ENCODE measurements around the gene CLDN14. TPM values are rescaled to one million over a fixed set of nuclear protein-coding genes. Genes with fewer than 3 reads are reported as not detected.
A peak's percentile ranks its signal among the peaks of the same experiment; 100 is the strongest.
"Not testable (repeated sequence)": the region's sequence is repeated elsewhere in the genome, so short reads cannot be mapped to it uniquely, and the experiment has no call there.

CLDN14 gene
- polyA plus RNA-seq, 4 donors: 0.09 TPM; not detected in 3

DNA sequence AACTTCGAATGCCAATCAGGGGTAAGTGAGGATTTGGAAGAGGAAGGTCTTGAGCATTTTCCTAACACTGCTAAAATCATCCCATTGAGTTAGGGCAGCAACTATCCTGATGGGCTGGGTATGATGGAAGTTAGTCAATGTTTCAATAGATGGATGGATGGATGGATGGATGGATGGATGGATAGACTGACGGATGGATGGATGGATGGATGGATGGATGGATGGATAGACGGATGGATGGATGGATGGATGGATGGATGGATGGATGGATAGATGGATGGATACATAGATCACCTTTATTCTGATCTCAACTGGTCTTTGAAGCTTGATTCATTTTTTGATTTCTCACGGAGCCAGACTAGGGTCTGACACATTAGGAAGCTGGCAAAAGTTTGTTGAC lies 2.3 kb upstream of the CLDN14 start:
- WGBS, 3 donors: 67 to 77% (median 75%) methylated on average over 4 of the region's 4 CpGs
- no peaks in the 10 kb centered on the region for H3K36me3 ChIP-seq (ENCODE audit: control insufficient read depth in 3 of 3, insufficient read depth in 2 of 3, low read depth in 1 of 3, low read length in 3 of 3)
- DNase-seq: no peak
- H3K27ac ChIP-seq (ENCODE audit: low read depth in 1 of 3, low read length in 2 of 3): no peak overlapping the region
- no peaks in the 10 kb centered on the region for H3K27me3 ChIP-seq (ENCODE audit: control insufficient read depth in 3 of 3, insufficient read depth in 3 of 3, low read length in 3 of 3)
- peaks cover 0 to 2% (median 0%) of the 10 kb centered on the region in 3 donors for H3K4me1 ChIP-seq (ENCODE audit: control insufficient read depth in 3 of 3, insufficient read depth in 2 of 3, low read depth in 1 of 3, low read length in 2 of 3)
- H3K9me3 ChIP-seq (ENCODE audit: control insufficient read depth in 2 of 2, insufficient read depth in 1 of 2, low read depth in 1 of 2, low read length in 1 of 2): no peaks in the 10 kb centered on the region
- H3K4me3 ChIP-seq (ENCODE audit: low read depth in 1 of 3, low read length in 3 of 3): no peak overlapping the region
- FAIRE-seq: no peak

DNA sequence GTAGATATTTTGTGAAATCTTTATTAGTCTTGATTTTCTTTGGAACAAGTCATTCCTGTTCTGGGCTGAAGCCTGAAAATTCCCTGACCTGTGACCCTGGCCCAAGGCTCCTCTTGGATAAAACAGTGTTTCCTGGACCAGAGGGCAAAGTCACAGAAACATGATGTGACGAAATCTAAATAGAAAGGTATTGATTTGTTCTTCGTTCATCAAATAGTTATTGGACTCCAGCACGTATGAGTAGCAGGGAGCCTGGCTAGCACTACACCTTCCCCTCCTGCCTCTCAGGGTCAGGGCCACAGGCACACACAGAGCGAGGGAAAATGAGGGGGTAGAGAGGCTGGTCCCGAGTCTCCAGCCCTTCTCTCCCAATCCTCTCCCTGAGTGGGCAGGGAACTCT lies 1.7 kb upstream of the CLDN14 start:
- FAIRE-seq (no peak), DNase-seq (peak in 1 of 2 donors; percentile 27)
- no peaks in the 10 kb centered on the region for H3K9me3 ChIP-seq (ENCODE audit: control insufficient read depth in 2 of 2, insufficient read depth in 1 of 2, low read depth in 1 of 2, low read length in 1 of 2)
- H3K27me3 ChIP-seq (ENCODE audit: control insufficient read depth in 3 of 3, insufficient read depth in 3 of 3, low read length in 3 of 3): no peaks in the 10 kb centered on the region
- H3K4me3 ChIP-seq (ENCODE audit: low read depth in 1 of 3, low read length in 3 of 3): no peak overlapping the region
- no peak overlapping the region for H3K27ac ChIP-seq (ENCODE audit: low read depth in 1 of 3, low read length in 2 of 3)
- H3K4me1 ChIP-seq (ENCODE audit: control insufficient read depth in 3 of 3, insufficient read depth in 2 of 3, low read depth in 1 of 3, low read length in 2 of 3): peaks cover 0 to 2% (median 0%) of the 10 kb centered on the region in 3 donors
- H3K36me3 ChIP-seq (ENCODE audit: control insufficient read depth in 3 of 3, insufficient read depth in 2 of 3, low read depth in 1 of 3, low read length in 3 of 3): no peaks in the 10 kb centered on the region
- 19 to 61% (median 39%) methylated on average over 5 of the region's 5 CpGs for WGBS, 3 donors

DNA sequence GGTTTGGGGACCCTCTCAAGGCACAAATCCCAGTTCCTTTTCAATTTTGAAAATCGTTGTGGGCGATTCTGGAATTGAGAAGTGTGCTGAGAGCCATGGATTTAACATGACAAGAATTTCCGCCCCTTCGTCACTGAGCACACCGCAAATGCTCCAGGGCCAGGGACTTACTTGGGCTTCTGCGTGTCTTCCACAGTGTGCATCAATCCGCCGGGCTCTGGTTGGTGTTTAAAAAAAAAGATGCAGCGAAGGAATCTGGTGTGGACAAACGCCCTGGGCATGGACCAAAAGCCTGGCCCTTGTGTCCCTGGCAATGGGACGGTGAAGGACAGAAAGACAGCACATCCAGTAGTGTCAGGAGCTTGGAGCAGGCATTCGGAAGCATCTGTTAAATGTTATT lies 696 bp upstream of the CLDN14 start:
- 92 to 93% (median 92%) methylated on average over 12 of the region's 12 CpGs for WGBS, 3 donors
- no peak for DNase-seq
- H3K27ac ChIP-seq (ENCODE audit: low read depth in 1 of 3, low read length in 2 of 3): no peak overlapping the region
- no peaks in the 10 kb centered on the region for H3K27me3 ChIP-seq (ENCODE audit: control insufficient read depth in 3 of 3, insufficient read depth in 3 of 3, low read length in 3 of 3)
- no peaks in the 10 kb centered on the region for H3K36me3 ChIP-seq (ENCODE audit: control insufficient read depth in 3 of 3, insufficient read depth in 2 of 3, low read depth in 1 of 3, low read length in 3 of 3)
- no peaks in the 10 kb centered on the region for H3K9me3 ChIP-seq (ENCODE audit: control insufficient read depth in 2 of 2, insufficient read depth in 1 of 2, low read depth in 1 of 2, low read length in 1 of 2)
- H3K4me3 ChIP-seq (ENCODE audit: low read depth in 1 of 3, low read length in 3 of 3): no peak overlapping the region
- no peak for FAIRE-seq
- peaks cover 0 to 2% (median 0%) of the 10 kb centered on the region in 3 donors for H3K4me1 ChIP-seq (ENCODE audit: control insufficient read depth in 3 of 3, insufficient read depth in 2 of 3, low read depth in 1 of 3, low read length in 2 of 3)

DNA sequence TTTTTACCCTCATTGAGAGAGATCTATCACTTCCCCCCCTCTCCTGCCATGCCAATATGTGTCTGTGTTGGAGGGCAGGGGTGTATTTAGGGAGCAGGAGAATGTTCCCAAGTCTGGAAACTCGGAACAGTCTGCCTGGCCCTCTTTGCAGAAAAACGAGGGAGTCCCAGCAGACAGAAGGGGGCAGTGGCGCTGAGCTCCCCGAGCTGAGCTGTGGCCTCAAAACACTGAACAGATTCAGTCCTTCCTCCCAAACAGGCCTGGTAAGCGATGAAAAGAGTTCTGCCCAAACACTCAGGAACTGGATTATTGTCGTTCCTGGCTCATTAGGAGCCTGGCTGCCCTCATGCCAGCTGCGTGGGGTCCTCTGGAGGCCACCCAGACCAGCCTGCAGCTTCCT lies 981 bp downstream of the CLDN14 start:
- Histone ChIP-seq H3K4me3 (ENCODE audit: low read depth in 1 of 3, low read length in 3 of 3) (no peak overlapping the region), H3K27ac (ENCODE audit: low read depth in 1 of 3, low read length in 2 of 3) (no peak overlapping the region), H3K9me3 (ENCODE audit: control insufficient read depth in 2 of 2, insufficient read depth in 1 of 2, low read depth in 1 of 2, low read length in 1 of 2) (no peaks in the 10 kb centered on the region), H3K36me3 (ENCODE audit: control insufficient read depth in 3 of 3, insufficient read depth in 2 of 3, low read depth in 1 of 3, low read length in 3 of 3) (no peaks in the 10 kb centered on the region), H3K27me3 (ENCODE audit: control insufficient read depth in 3 of 3, insufficient read depth in 3 of 3, low read length in 3 of 3) (no peaks in the 10 kb centered on the region), H3K4me1 (ENCODE audit: control insufficient read depth in 3 of 3, insufficient read depth in 2 of 3, low read depth in 1 of 3, low read length in 2 of 3) (peaks cover 0 to 2% (median 0%) of the 10 kb centered on the region in 3 donors)
- no peak for DNase-seq
- WGBS, 3 donors: 67 to 81% (median 75%) methylated on average over 7 of the region's 7 CpGs
- FAIRE-seq: no peak

DNA sequence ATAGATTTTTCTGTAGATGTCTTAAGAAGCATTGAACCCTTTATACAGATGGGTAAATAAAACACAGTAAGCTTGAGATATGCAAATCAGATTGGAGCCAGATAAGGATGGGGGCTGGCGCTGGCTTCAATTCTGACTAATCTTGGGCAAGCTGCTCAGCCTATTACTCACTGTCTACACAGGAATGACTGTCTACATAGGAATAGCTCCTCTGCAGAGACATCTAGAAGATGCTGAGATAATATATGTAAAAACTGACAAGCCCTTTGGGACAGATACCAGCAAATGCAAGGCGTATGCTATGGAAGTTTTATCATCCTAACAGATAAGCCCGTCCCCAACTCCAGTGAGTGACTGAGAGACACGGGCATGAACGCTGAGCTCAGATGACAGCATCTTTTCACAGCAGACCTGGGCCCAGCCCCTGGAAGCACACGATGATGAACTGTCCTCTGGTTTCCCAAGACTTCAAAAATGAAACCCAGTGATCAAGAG lies 1.7 kb downstream of the CLDN14 start:
- Histone ChIP-seq H3K36me3 (ENCODE audit: control insufficient read depth in 3 of 3, insufficient read depth in 2 of 3, low read depth in 1 of 3, low read length in 3 of 3) (no peaks in the 10 kb centered on the region), H3K9me3 (ENCODE audit: control insufficient read depth in 2 of 2, insufficient read depth in 1 of 2, low read depth in 1 of 2, low read length in 1 of 2) (no peaks in the 10 kb centered on the region), H3K4me1 (ENCODE audit: control insufficient read depth in 3 of 3, insufficient read depth in 2 of 3, low read depth in 1 of 3, low read length in 2 of 3) (peaks cover 0 to 2% (median 0%) of the 10 kb centered on the region in 3 donors), H3K4me3 (ENCODE audit: low read depth in 1 of 3, low read length in 3 of 3) (no peak overlapping the region), H3K27ac (ENCODE audit: low read depth in 1 of 3, low read length in 2 of 3) (no peak overlapping the region), H3K27me3 (ENCODE audit: control insufficient read depth in 3 of 3, insufficient read depth in 3 of 3, low read length in 3 of 3) (no peaks in the 10 kb centered on the region)
- 69 to 71% (median 71%) methylated on average over 6 of the region's 6 CpGs for WGBS, 3 donors
- DNase-seq (no peak), FAIRE-seq (no peak)

DNA sequence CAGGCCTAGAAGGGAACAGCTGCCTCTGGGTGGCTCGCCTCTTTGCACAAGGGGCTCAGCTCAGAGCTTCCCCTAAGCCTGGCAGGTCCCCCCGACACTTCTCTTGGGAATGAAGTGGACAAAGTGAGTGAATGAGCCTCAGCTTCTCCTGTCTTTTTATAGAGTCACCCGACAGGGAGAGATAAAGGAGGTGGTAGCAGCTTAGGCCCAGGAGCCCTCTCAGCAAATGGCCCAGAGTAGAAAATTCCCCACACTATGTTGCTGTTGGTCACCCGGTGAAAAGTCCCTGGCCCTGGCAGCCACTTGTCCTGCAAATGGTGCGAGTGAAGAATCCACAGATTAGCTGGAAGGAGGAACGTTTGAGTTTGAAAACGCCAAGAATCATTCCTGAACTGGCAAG lies 2.4 kb downstream of the CLDN14 start:
- H3K27ac ChIP-seq (ENCODE audit: low read depth in 1 of 3, low read length in 2 of 3): no peak overlapping the region

DNA sequence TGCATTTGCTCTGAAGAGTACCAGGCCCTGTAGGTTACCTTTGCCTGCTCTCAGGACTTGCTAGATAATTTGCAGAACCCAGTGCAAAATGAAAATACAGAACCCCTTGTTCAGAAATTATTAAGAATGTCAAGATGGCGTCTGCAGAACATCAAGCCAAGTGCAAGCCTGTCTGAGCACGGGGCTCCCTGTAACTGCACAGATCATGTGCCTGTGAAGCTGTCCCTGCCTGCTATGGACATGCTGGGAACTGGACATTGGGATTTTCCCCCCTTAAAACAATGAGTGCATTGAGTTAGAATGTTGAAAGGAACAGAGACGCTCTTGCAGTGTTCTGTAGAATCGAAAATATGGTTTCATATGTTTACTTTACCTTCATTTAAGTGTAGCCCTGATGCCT lies 2.9 kb downstream of the CLDN14 start:
- H3K36me3 ChIP-seq (ENCODE audit: control insufficient read depth in 3 of 3, insufficient read depth in 2 of 3, low read depth in 1 of 3, low read length in 3 of 3): no peaks in the 10 kb centered on the region
- WGBS, 3 donors: 59 to 71% (median 65%) methylated on average over 4 of the region's 4 CpGs
- DNase-seq (no peak), FAIRE-seq (no peak)
- H3K27me3 ChIP-seq (ENCODE audit: control insufficient read depth in 3 of 3, insufficient read depth in 3 of 3, low read length in 3 of 3): no peaks in the 10 kb centered on the region
- peaks cover 0 to 2% (median 0%) of the 10 kb centered on the region in 3 donors for H3K4me1 ChIP-seq (ENCODE audit: control insufficient read depth in 3 of 3, insufficient read depth in 2 of 3, low read depth in 1 of 3, low read length in 2 of 3)
- H3K4me3 ChIP-seq (ENCODE audit: low read depth in 1 of 3, low read length in 3 of 3): no peak overlapping the region
- no peak overlapping the region for H3K27ac ChIP-seq (ENCODE audit: low read depth in 1 of 3, low read length in 2 of 3)
- H3K9me3 ChIP-seq (ENCODE audit: control insufficient read depth in 2 of 2, insufficient read depth in 1 of 2, low read depth in 1 of 2, low read length in 1 of 2): peaks cover 0 to 4% of the 10 kb centered on the region in 2 donors

More for the DNA sequence above, 2.4 kb downstream of the CLDN14 start:
- DNase-seq: no peak
- H3K27me3 ChIP-seq (ENCODE audit: control insufficient read depth in 3 of 3, insufficient read depth in 3 of 3, low read length in 3 of 3): no peaks in the 10 kb centered on the region
- no peak for FAIRE-seq
- no peaks in the 10 kb centered on the region for H3K36me3 ChIP-seq (ENCODE audit: control insufficient read depth in 3 of 3, insufficient read depth in 2 of 3, low read depth in 1 of 3, low read length in 3 of 3)
- WGBS, 3 donors: 80 to 89% (median 83%) methylated on average over 7 of the region's 7 CpGs
- H3K4me1 ChIP-seq (ENCODE audit: control insufficient read depth in 3 of 3, insufficient read depth in 2 of 3, low read depth in 1 of 3, low read length in 2 of 3): peaks cover 0 to 2% (median 0%) of the 10 kb centered on the region in 3 donors
- H3K9me3 ChIP-seq (ENCODE audit: control insufficient read depth in 2 of 2, insufficient read depth in 1 of 2, low read depth in 1 of 2, low read length in 1 of 2): peaks cover 0 to 2% of the 10 kb centered on the region in 2 donors
- H3K4me3 ChIP-seq (ENCODE audit: low read depth in 1 of 3, low read length in 3 of 3): no peak overlapping the region

DNA sequence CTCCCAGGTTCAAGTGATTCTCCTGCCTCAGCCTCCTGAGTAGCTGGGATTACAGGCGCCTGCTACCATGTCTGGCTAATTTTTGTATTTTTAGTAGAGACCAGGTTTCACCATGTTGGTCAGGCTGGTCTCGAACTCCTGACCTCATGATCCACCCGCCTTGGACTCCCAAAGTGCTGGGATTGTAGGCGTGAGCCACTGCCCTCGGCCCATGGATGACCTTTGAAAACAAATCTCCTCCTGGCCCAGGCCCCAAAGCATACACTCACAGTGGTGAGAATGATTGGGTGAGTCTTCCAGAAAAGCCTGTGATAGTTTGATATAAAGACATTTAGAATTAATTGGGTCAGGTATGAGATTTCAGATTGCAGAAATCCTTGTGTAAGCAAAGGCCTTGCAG lies 3.4 kb downstream of the CLDN14 start:
- peak in 1 of 2 donors; percentile 23 for DNase-seq
- not testable (repeated sequence) for H3K27ac ChIP-seq (ENCODE audit: low read depth in 1 of 3, low read length in 2 of 3); H3K4me3 ChIP-seq (ENCODE audit: low read depth in 1 of 3, low read length in 3 of 3); H3K9me3 ChIP-seq (ENCODE audit: control insufficient read depth in 2 of 2, insufficient read depth in 1 of 2, low read depth in 1 of 2, low read length in 1 of 2); H3K4me1 ChIP-seq (ENCODE audit: control insufficient read depth in 3 of 3, insufficient read depth in 2 of 3, low read depth in 1 of 3, low read length in 2 of 3); FAIRE-seq; H3K36me3 ChIP-seq (ENCODE audit: control insufficient read depth in 3 of 3, insufficient read depth in 2 of 3, low read depth in 1 of 3, low read length in 3 of 3); H3K27me3 ChIP-seq (ENCODE audit: control insufficient read depth in 3 of 3, insufficient read depth in 3 of 3, low read length in 3 of 3)
- 52 to 73% (median 73%) methylated on average over 5 of the region's 5 CpGs for WGBS, 3 donors

DNA sequence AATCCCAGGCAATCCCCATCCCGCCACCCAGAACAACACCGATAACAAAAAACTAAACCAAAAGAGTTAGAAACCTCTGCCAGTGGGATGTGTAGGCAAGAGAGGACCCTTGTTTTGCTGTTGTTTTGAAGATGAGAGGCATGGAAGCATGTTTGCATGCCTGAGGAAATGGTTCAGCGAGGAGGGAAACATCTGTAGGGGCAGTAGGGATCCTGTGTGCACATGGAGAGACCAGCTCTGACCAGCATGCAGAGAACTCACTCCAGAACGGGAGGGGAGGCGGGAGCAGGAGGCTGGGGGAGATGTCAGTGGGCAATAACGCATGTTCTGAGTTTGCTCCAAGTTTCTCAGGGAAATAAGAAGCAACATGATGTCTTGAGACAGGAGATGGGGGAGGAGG lies 5.3 kb downstream of the CLDN14 start:
- Histone ChIP-seq H3K27ac (ENCODE audit: low read depth in 1 of 3, low read length in 2 of 3) (no peak overlapping the region), H3K4me1 (ENCODE audit: control insufficient read depth in 3 of 3, insufficient read depth in 2 of 3, low read depth in 1 of 3, low read length in 2 of 3) (no peaks in the 10 kb centered on the region), H3K36me3 (ENCODE audit: control insufficient read depth in 3 of 3, insufficient read depth in 2 of 3, low read depth in 1 of 3, low read length in 3 of 3) (no peaks in the 10 kb centered on the region), H3K4me3 (ENCODE audit: low read depth in 1 of 3, low read length in 3 of 3) (no peak overlapping the region), H3K9me3 (ENCODE audit: control insufficient read depth in 2 of 2, insufficient read depth in 1 of 2, low read depth in 1 of 2, low read length in 1 of 2) (peaks cover 0 to 7% of the 10 kb centered on the region in 2 donors), H3K27me3 (ENCODE audit: control insufficient read depth in 3 of 3, insufficient read depth in 3 of 3, low read length in 3 of 3) (no peaks in the 10 kb centered on the region)
- no peak for DNase-seq
- FAIRE-seq: no peak
- WGBS, 3 donors: 79 to 85% (median 82%) methylated on average over 6 of the region's 6 CpGs

Measured in small intestine (tissue), 7 donors.